IMR-90 (cell line): ENCODE results near the gene RAB4B. TPM values are rescaled to one million over a fixed set of nuclear protein-coding genes. Genes with fewer than 3 reads are reported as not detected.
A peak's percentile ranks its signal among the peaks of the same experiment; 100 is the strongest.
"Not testable (repeated sequence)": the region's sequence is repeated elsewhere in the genome, so short reads cannot be mapped to it uniquely, and the experiment has no call there.

ENCODE experiments used
- ATAC-seq: fragments of 200-7000 bp; cut with Tn5 transposase; 2 replicates; pipeline ENCODE4 v1.9.1; 2020; ENCODE audit warnings: low read depth, mild to moderate bottlenecking, moderate library complexity
- BruUV-seq: library from RNA; stranded (reverse); fragments of 400-500 nt; replicated peaks from 2 replicates; lab custom pipeline; 2021; lab: Mats Ljungman, UMichigan
- CTCF ChIA-PET: fragments of 300-600 bp; formaldehyde crosslinking; extraction: SDS; loops from one replicate; lab custom pipeline; 2021; ENCODE audit warnings: antibody characterized with exemption; lab: Yijun Ruan, JAX
- POLR2A ChIA-PET: fragments of 300-600 bp; sonication (Branson Sonifier 250); formaldehyde crosslinking; loops from one replicate; lab custom pipeline; 2022; ENCODE audit warnings: antibody characterized with exemption; ENCODE audit not compliant: unreplicated experiment; lab: Charles Lee
- DNase-seq: peaks from one replicate; pipeline ENCODE4 v3.0.0; 2013
- H2AFZ ChIP-seq: replicated peaks from 2 replicates; pipeline ENCODE3; 2013; ENCODE audit warnings: low read length, mild to moderate bottlenecking; ENCODE audit not compliant: poor library complexity
- H2AK5ac ChIP-seq: 2 replicates; pipeline ENCODE4 v1.6.1; 2013; ENCODE audit warnings: low read depth, low read length, inconsistent platforms
- H2AK9ac ChIP-seq: replicated peaks from 2 replicates; pipeline ENCODE3; 2013; ENCODE audit warnings: mild to moderate bottlenecking, low read depth, low read length, moderate library complexity; ENCODE audit not compliant: poor library complexity
- H2BK120ac ChIP-seq: 2 replicates; pipeline ENCODE4 v1.6.1; 2013; ENCODE audit warnings: low read depth, low read length, inconsistent platforms
- H2BK15ac ChIP-seq: 3 replicates; pipeline ENCODE4 v1.6.1; 2013; ENCODE audit warnings: low read depth, low read length, inconsistent platforms
- H2BK20ac ChIP-seq: 2 replicates; pipeline ENCODE4 v1.6.1; 2013; ENCODE audit warnings: low read depth, mild to moderate bottlenecking, inconsistent platforms, low read length, moderate library complexity
- H2BK5ac ChIP-seq: 2 replicates; pipeline ENCODE4 v1.6.1; 2013; ENCODE audit warnings: mild to moderate bottlenecking, low read depth, low read length, inconsistent platforms; ENCODE audit not compliant: poor library complexity, severe bottlenecking
- H3K14ac ChIP-seq: replicated peaks from 2 replicates; pipeline ENCODE4 v1.6.1; 2013; ENCODE audit warnings: low read depth, low read length, inconsistent platforms
- H3K18ac ChIP-seq: 2 replicates; pipeline ENCODE4 v1.6.1; 2013; ENCODE audit warnings: low read depth, low read length, control low read depth
- H3K23ac ChIP-seq: 2 replicates; pipeline ENCODE4 v1.6.1; 2013; ENCODE audit warnings: low read depth, low read length, inconsistent platforms
- H3K27ac ChIP-seq: 2 replicates; pipeline ENCODE4 v1.5.1; 2013; ENCODE audit warnings: mild to moderate bottlenecking, control low read depth, low read length; ENCODE audit not compliant: insufficient read depth
- H3K27me3 ChIP-seq: 2 replicates; pipeline ENCODE4 v1.6.1; 2013; ENCODE audit warnings: low read length; ENCODE audit not compliant: control insufficient read depth, insufficient read depth
- H3K36me3 ChIP-seq: 2 replicates; pipeline ENCODE4 v1.6.1; 2013; ENCODE audit warnings: low read length, mixed read lengths; ENCODE audit not compliant: control insufficient read depth, insufficient read depth
- H3K4ac ChIP-seq: 2 replicates; pipeline ENCODE4 v1.6.1; 2013; ENCODE audit warnings: low read depth, low read length, inconsistent platforms
- H3K4me1 ChIP-seq: 2 replicates; pipeline ENCODE4 v1.6.1; 2013; ENCODE audit warnings: low read length, mixed read lengths; ENCODE audit not compliant: control insufficient read depth, insufficient read depth
- H3K4me2 ChIP-seq: 2 replicates; pipeline ENCODE4 v1.6.1; 2013; ENCODE audit warnings: low read depth, mild to moderate bottlenecking, control low read depth, low read length, moderate library complexity
- H3K4me3 ChIP-seq: 2 replicates; pipeline ENCODE4 v1.5.1; 2013; ENCODE audit warnings: low read depth, mild to moderate bottlenecking, control low read depth, low read length, moderate library complexity; ENCODE audit not compliant: insufficient read depth
- H3K56ac ChIP-seq: 2 replicates; pipeline ENCODE4 v1.6.1; 2013; ENCODE audit warnings: low read length, inconsistent platforms; ENCODE audit not compliant: insufficient read depth; ENCODE audit errors: extremely low read depth
- H3K79me1 ChIP-seq, 2 experiments: 2 replicates each; pipeline ENCODE4 v1.6.1; 2013; ENCODE audit warnings: low read length in 2 of 2, inconsistent platforms in 1 of 2, low read depth in 1 of 2
- H3K9ac ChIP-seq: 2 replicates; pipeline ENCODE4 v1.6.1; 2013; ENCODE audit warnings: low read depth, low read length, control low read depth
- H3K9me1 ChIP-seq: 2 replicates; pipeline ENCODE4 v1.6.1; 2013; ENCODE audit warnings: low read length, inconsistent platforms; ENCODE audit not compliant: insufficient read depth
- H3K9me3 ChIP-seq: 2 replicates; pipeline ENCODE4 v1.6.1; 2013; ENCODE audit warnings: low read length; ENCODE audit not compliant: control insufficient read depth, insufficient read depth
- H4K20me1 ChIP-seq: 2 replicates; pipeline ENCODE4 v1.6.1; 2013; ENCODE audit warnings: low read length, inconsistent platforms; ENCODE audit not compliant: insufficient read depth
- H4K5ac ChIP-seq: 2 replicates; pipeline ENCODE4 v1.6.1; 2013; ENCODE audit warnings: mild to moderate bottlenecking, low read depth, low read length, control low read depth
- H4K8ac ChIP-seq, 2 experiments: 2 replicates each; pipeline ENCODE4 v1.6.1; 2013; ENCODE audit warnings: low read depth in 2 of 2, low read length in 2 of 2, control low read depth in 1 of 2, inconsistent platforms in 1 of 2
- H4K91ac ChIP-seq: 2 replicates; pipeline ENCODE4 v1.6.1; 2013; ENCODE audit warnings: low read depth, low read length, inconsistent platforms; ENCODE audit not compliant: insufficient read depth
- CTCF ChIP-seq: conservative IDR thresholded peaks from 2 replicates; pipeline ENCODE4 v1.5.1; 2012; ENCODE audit warnings: mild to moderate bottlenecking, low read depth, low read length, improper control_type of control experiment
- MAFK ChIP-seq: IDR thresholded peaks from 2 replicates; pipeline ENCODE4 v1.6.1; 2012; ENCODE audit warnings: low read depth, low read length, improper control_type of control experiment
- MAZ ChIP-seq: IDR thresholded peaks from 2 replicates; pipeline ENCODE4 v1.6.1; 2012; ENCODE audit warnings: low read depth, mild to moderate bottlenecking, low read length, improper control_type of control experiment, moderate library complexity, borderline replicate concordance
- MXI1 ChIP-seq: IDR thresholded peaks from 2 replicates; pipeline ENCODE4 v1.6.1; 2012; ENCODE audit warnings: low read depth, mild to moderate bottlenecking, low read length, moderate library complexity, borderline replicate concordance
- POLR2A ChIP-seq: IDR thresholded peaks from 2 replicates; pipeline ENCODE4 v1.6.1; 2012; ENCODE audit warnings: mild to moderate bottlenecking, low read depth, low read length
- RAD21 ChIP-seq: IDR thresholded peaks from 2 replicates; pipeline ENCODE4 v1.6.1; 2012; ENCODE audit warnings: low read length, improper control_type of control experiment
- RFX5 ChIP-seq: IDR thresholded peaks from 2 replicates; pipeline ENCODE4 v1.8.0; 2012; ENCODE audit warnings: low read depth, mild to moderate bottlenecking, low read length, moderate library complexity
- WGBS, 2 experiments: methylation state at CpG; one replicate each; pipeline versions ENCODE4 v1.1.5 to v1.1.7; 2013; ENCODE audit warnings: missing lambda C conversion rate in 2 of 2; ENCODE audit not compliant: insufficient read length in 1 of 2; ENCODE audit errors: extremely low coverage in 2 of 2; 5-methylcytosine and 5-hydroxymethylcytosine counted together
- dilution Hi-C: fragments of 300-500 bp; cut with HindIII; formaldehyde crosslinking; loops from one replicate; pipeline ENCODE4 v1.14.3; 2018; ENCODE audit warnings: low sequenced_read_pairs; ENCODE audit not compliant: unreplicated experiment
- in situ Hi-C: fragments of 300-500 bp; cut with MboI; formaldehyde crosslinking; loops from 3 replicates; pipeline ENCODE4 v1.14.3; 2019; ENCODE audit warnings: low sequenced_read_pairs, inconsistent platforms, mixed read lengths
- intact Hi-C: fragments of 100-400 bp; cut with micrococcal nuclease; formaldehyde crosslinking; loops from 2 replicates; pipeline ENCODE4 v1.10.0; 2022
- polyA plus RNA-seq, 3 experiments: library from polyadenylated mRNA; depleted of rRNA; stranded (reverse); fragments of >200 nt; gene quantifications; 2 replicates each; pipeline ENCODE4 v1.2.3, GENCODE V29; 2012; ENCODE audit warnings: low replicate concordance in 1 of 3
- total RNA-seq: library from RNA; depleted of rRNA; stranded (reverse); fragments of >200 nt; gene quantifications from 2 replicates; pipeline ENCODE4 v1.2.3, GENCODE V29; 2012

Gene RAB4B
- total and polyA plus RNA-seq, 2 of the 4 experiments (the other 2 are of a cell fraction), result 7.9 to 21.4 TPM

GRCh38 chr19:40829205-40829604 lies 51.2 kb downstream of the RAB4B start:
- POLR2A ChIA-PET, result no interaction called here
- TF ChIP-seq MAZ, result no peak
- no peak for TF ChIP-seq POLR2A
- no peak for TF ChIP-seq MXI1
- TF ChIP-seq RFX5, result no peak
- no peak for TF ChIP-seq CTCF
- TF ChIP-seq RAD21, result no peak
- no peak for TF ChIP-seq MAFK

GRCh38 chr19:40830741-40831140 lies 52.7 kb downstream of the RAB4B start:
- H3K56ac ChIP-seq, BruUV-seq, H4K20me1 ChIP-seq, H3K9me1 ChIP-seq, H3K14ac ChIP-seq, intact Hi-C loops, H3K9ac ChIP-seq, H4K5ac ChIP-seq, H3K9me3 ChIP-seq, H3K4ac ChIP-seq, H3K23ac ChIP-seq, dilution Hi-C loops, H2BK5ac ChIP-seq, H4K91ac ChIP-seq, H4K8ac ChIP-seq, H3K4me3 ChIP-seq, CTCF ChIA-PET, H2BK15ac ChIP-seq, H2AK9ac ChIP-seq, H2BK120ac ChIP-seq, H3K79me1 ChIP-seq, POLR2A ChIA-PET, H2AFZ ChIP-seq, in situ Hi-C loops, H3K4me2 ChIP-seq, H3K4me1 ChIP-seq, ATAC-seq, DNase-seq, H3K27me3 ChIP-seq, H2BK20ac ChIP-seq, H3K27ac ChIP-seq: not testable (repeated sequence)
- 93% methylated on average over 3 of the region's 16 CpGs; no CpG with 5 or more reads in 1 of the 2 experiments for WGBS, 2 experiments
- Histone ChIP-seq H3K18ac (0 out of 2 replicates have a peak overlapping the region, but pooled peaks have one; percentile 47), H2AK5ac (0 out of 2 replicates have a peak overlapping the region, but pooled peaks have one; percentile 3), H3K36me3 (peaks cover 15% of the 10 kb centered on the region)

More at GRCh38 chr19:40829205-40829604, 51.2 kb downstream of the RAB4B start:
- H4K5ac ChIP-seq, result no peak overlapping the region
- no peak overlapping the region for H4K8ac ChIP-seq
- no peaks in the 10 kb centered on the region for H3K27me3 ChIP-seq
- no peak overlapping the region for H2BK120ac ChIP-seq
- no peak overlapping the region for H3K9ac ChIP-seq
- H4K91ac ChIP-seq, result no peak overlapping the region
- H3K4me3 ChIP-seq, result no peak overlapping the region
- dilution Hi-C loops (no loop called here), intact Hi-C loops (no loop called here), in situ Hi-C loops (no loop called here)
- no TSS peak for BruUV-seq
- H2BK5ac ChIP-seq, result no peak overlapping the region
- CTCF ChIA-PET, result no interaction called here
- H2BK20ac ChIP-seq, result no peak overlapping the region
- H3K4ac ChIP-seq, result no peak overlapping the region
- H2BK15ac ChIP-seq, result no peak overlapping the region
- H3K4me1 ChIP-seq, result peaks cover 5% of the 10 kb centered on the region
- H3K4me2 ChIP-seq, result no peak overlapping the region
- no peaks in the 10 kb centered on the region for H3K79me1 ChIP-seq
- no peaks in the 10 kb centered on the region for H3K9me3 ChIP-seq
- H3K56ac ChIP-seq, result no peak overlapping the region
- peaks cover 15% of the 10 kb centered on the region for H3K36me3 ChIP-seq
- no peak overlapping the region for H2AK9ac ChIP-seq
- no peak overlapping the region for H2AK5ac ChIP-seq
- ATAC-seq (no peak), DNase-seq (no peak)
- H4K20me1 ChIP-seq, result no peaks in the 10 kb centered on the region
- H3K14ac ChIP-seq, result no peak overlapping the region
- H2AFZ ChIP-seq, result no peak overlapping the region
- no peak overlapping the region for H3K27ac ChIP-seq
- H3K23ac ChIP-seq, result no peak overlapping the region
- H3K9me1 ChIP-seq, result peaks cover 5% of the 10 kb centered on the region; the same call in 1 of the 2 replicates
- H3K18ac ChIP-seq, result no peak overlapping the region
